Adrenal gland (tissue), 12 donors: ENCODE measurements around the gene YY1. TPM values are rescaled to one million over a fixed set of nuclear protein-coding genes. Genes with fewer than 3 reads are reported as not detected.

Experiments used
- DNase-seq, 7 donors: peaks; one replicate each; pipeline ENCODE4 v3.0.0-alpha.2; 2019 to 2020
- H3K27ac ChIP-seq, 5 donors: fragments of 200-600 bp; sonication (generic) in 4 of 5; 1 replicate in 3 of 5; 2 replicates in 2 of 5; pipeline versions ENCODE4 v1.5.1 to v1.8.0; 2016 to 2020; ENCODE audit warnings: mild to moderate bottlenecking in 1 of 5
- H3K27me3 ChIP-seq: fragments of 200-600 bp; 2 replicates; pipeline ENCODE4 v1.8.0; 2021
- H3K36me3 ChIP-seq, 2 donors: fragments of 200-600 bp; replicated peaks in 1 of 2; 1 replicate in 1 of 2; 2 replicates in 1 of 2; pipeline versions ENCODE4 v1.5.1 to v1.8.0; 2018 to 2022
- H3K4me1 ChIP-seq, 2 donors: fragments of 200-600 bp; replicated peaks in 1 of 2; 1 replicate in 1 of 2; 2 replicates in 1 of 2; pipeline versions ENCODE4 v1.5.1 to v1.8.0; 2018 to 2021
- H3K4me3 ChIP-seq, 4 donors: fragments of 200-600 bp; sonication (generic) in 3 of 4; one replicate each; pipeline ENCODE4 v1.5.1; 2016 to 2018
- H3K9me3 ChIP-seq, 3 donors: fragments of 200-600 bp; sonication (generic) in 1 of 3; replicated peaks in 1 of 3; 1 replicate in 2 of 3; 2 replicates in 1 of 3; pipeline versions ENCODE4 v1.5.1 to v1.8.0; 2016 to 2021
- POLR2A ChIP-seq, 2 donors: fragments of 450-650 bp; IDR thresholded peaks; one replicate each; pipeline ENCODE4 v1.6.1; 2017; ENCODE audit warnings: antibody characterized with exemption in 2 of 2, mild to moderate bottlenecking in 2 of 2, moderate library complexity in 1 of 2
- WGBS, 4 donors: extraction: QIAGEN DNeasy Blood & Tissue Kit in 2 of 4; methylation state at CpG; one replicate each; pipeline versions ENCODE4 v1.1.5 to v1.1.7; 2013 to 2017; 5-methylcytosine and 5-hydroxymethylcytosine counted together
- intact Hi-C, 2 donors: fragments of 100-400 bp; cut with DNase I; formaldehyde crosslinking; loops; one replicate each; pipeline versions ENCODE4 v1.14.1 to v1.15.0; 2022 to 2023
- polyA plus RNA-seq, 3 donors: library from polyadenylated mRNA; stranded (reverse); fragments of 200-250 nt in 2 of 3; fragments of 350-450 nt in 1 of 3; fragmentation: Illumina TruSeq in 1 of 3; extraction: RNeasy Lipid Tissue Mini Kit (QIAGEN cat#74804) in 1 of 3; gene quantifications; one replicate each; pipeline ENCODE4 v1.2.3, GENCODE V29; 2013 to 2014
- total RNA-seq, 9 donors: library from RNA; depleted of rRNA in 4 of 9; stranded (reverse); fragments of >200 nt in 4 of 9; fragments of 120-200 nt in 1 of 9; fragmentation: NEBNext Ultra II Directional in 1 of 9; extraction: Animal tissue kit (Norgen Biotek cat#: 25700) in 1 of 9; gene quantifications; one replicate each; pipeline versions ENCODE4 v1.1.0 to v1.2.4, GENCODE V29; 2013 to 2023
- TF ChIP-seq, protein P1 (sequence below), 6 experiments: fragments of 450-650 bp in 4 of 6; fragments of 200-600 bp in 2 of 6; sonication (generic) in 1 of 6; IDR thresholded peaks; 1 replicate in 5 of 6; 2 replicates in 1 of 6; pipeline versions ENCODE4 v1.5.1 to v1.8.0; 2016 to 2021; ENCODE audit warnings: antibody characterized with exemption in 6 of 6, mild to moderate bottlenecking in 2 of 6, moderate library complexity in 1 of 6
- donor health status: healthy with polysubstance abuse.
- donor health status: Bipolar disorder and iron deficiency.
- donor health status: DM: yes; HTN: yes; CAD: no.
- donor health status: DM: no; HTN: no; CAD: no.
- donor health status: DM: no; HTN: no; CAD: no.
- donor health status: DM: yes; HTN: yes; CAD: no.

YY1 gene
- total and polyA plus RNA-seq, 12 donors: 20.1 to 79.7 (median 52.4) TPM

DNA sequence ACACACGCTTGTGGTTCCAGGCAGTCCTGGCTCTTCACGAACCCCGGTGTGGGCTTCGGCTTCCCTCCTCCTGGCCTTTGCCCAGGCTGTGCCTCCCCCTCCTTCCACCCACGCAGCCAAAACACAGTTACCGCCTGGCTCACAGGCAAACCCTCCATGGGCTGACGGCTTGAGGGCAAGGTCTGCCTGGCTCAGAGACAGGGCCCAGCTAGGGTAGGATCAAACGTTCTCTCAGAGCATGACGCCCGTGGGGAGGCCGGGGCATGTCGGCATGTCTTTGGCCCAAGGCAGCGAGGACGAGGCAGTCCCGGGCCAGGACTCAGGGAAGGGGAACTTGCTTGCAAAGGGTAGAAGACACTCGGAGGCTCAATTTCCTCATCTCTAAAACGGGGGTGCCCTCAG, 86.3 kb downstream of the YY1 start:
- TF ChIP-seq, protein P1, sequence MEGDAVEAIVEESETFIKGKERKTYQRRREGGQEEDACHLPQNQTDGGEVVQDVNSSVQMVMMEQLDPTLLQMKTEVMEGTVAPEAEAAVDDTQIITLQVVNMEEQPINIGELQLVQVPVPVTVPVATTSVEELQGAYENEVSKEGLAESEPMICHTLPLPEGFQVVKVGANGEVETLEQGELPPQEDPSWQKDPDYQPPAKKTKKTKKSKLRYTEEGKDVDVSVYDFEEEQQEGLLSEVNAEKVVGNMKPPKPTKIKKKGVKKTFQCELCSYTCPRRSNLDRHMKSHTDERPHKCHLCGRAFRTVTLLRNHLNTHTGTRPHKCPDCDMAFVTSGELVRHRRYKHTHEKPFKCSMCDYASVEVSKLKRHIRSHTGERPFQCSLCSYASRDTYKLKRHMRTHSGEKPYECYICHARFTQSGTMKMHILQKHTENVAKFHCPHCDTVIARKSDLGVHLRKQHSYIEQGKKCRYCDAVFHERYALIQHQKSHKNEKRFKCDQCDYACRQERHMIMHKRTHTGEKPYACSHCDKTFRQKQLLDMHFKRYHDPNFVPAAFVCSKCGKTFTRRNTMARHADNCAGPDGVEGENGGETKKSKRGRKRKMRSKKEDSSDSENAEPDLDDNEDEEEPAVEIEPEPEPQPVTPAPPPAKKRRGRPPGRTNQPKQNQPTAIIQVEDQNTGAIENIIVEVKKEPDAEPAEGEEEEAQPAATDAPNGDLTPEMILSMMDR (IDR thresholded peaks at IDR 0.05): no peak
- TF ChIP-seq POLR2A (IDR thresholded peaks at IDR 0.05): no peak
- Histone ChIP-seq H3K9me3 (no peaks in the 10 kb centered on the region), H3K4me3 (no peak overlapping the region), H3K27me3 (no peaks in the 10 kb centered on the region), H3K27ac (no peak overlapping the region), H3K4me1 (no peaks in the 10 kb centered on the region), H3K36me3 (no peaks in the 10 kb centered on the region)
- intact Hi-C loops: no loop called here
- 70 to 92% (median 81%) methylated on average over 11 to 17 of the region's 17 CpGs for WGBS, 4 donors
- no peak for DNase-seq

DNA sequence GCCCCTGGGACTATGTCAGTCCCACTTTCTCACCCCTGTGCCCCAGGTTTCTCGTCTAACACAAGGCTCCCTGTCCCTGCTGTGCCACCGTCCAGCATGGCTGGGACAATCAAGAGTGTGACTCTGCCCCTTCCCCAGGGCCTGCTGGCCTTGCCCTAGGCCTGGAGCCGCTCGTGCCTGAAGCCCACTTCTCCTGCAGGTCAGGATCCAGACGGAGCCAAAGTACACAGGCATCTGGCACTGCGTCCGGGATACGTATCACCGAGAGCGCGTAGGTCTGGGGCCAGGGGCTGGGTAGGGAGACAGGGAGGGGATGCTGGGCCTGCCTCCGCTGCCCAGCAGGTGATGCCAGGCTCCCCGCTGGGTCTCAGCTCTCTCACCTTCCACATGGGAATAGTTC, 87.0 kb downstream of the YY1 start:
- DNase-seq: no peak
- H3K27ac ChIP-seq: no peak overlapping the region
- TF ChIP-seq POLR2A (IDR thresholded peaks at IDR 0.05): no peak
- TF ChIP-seq, protein P1 (IDR thresholded peaks at IDR 0.05): no peak
- H3K4me1 ChIP-seq: no peaks in the 10 kb centered on the region
- H3K36me3 ChIP-seq: no peaks in the 10 kb centered on the region
- H3K4me3 ChIP-seq: no peak overlapping the region
- 93 to 94% (median 93%) methylated on average over 4 to 13 of the region's 13 CpGs for WGBS, 4 donors
- no peaks in the 10 kb centered on the region for H3K27me3 ChIP-seq
- intact Hi-C loops: no loop called here
- H3K9me3 ChIP-seq: no peaks in the 10 kb centered on the region

DNA sequence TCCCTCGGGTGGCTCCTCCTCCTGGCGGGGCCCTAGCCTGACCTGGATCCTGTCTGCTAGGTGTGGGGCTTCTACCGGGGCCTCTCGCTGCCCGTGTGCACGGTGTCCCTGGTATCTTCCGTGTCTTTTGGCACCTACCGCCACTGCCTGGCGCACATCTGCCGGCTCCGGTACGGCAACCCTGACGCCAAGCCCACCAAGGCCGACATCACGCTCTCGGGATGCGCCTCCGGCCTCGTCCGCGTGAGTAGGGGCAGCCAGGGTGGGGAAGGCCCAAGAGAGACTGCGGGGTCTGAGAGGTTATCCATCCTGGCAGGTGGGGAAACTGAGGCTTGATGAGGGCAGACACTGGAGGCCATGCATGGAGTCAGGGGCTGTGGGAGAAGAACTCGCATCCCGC, 88.2 kb downstream of the YY1 start:
- WGBS, 4 donors: 90 to 98% (median 94%) methylated on average over 9 to 24 of the region's 24 CpGs
- no peaks in the 10 kb centered on the region for H3K9me3 ChIP-seq
- H3K4me1 ChIP-seq: no peaks in the 10 kb centered on the region
- no peak for DNase-seq
- H3K27ac ChIP-seq: no peak overlapping the region
- H3K4me3 ChIP-seq: no peak overlapping the region
- TF ChIP-seq POLR2A (IDR thresholded peaks at IDR 0.05): no peak
- TF ChIP-seq, protein P1 (IDR thresholded peaks at IDR 0.05): no peak
- H3K36me3 ChIP-seq: no peaks in the 10 kb centered on the region
- intact Hi-C loops: no loop called here
- no peaks in the 10 kb centered on the region for H3K27me3 ChIP-seq

DNA sequence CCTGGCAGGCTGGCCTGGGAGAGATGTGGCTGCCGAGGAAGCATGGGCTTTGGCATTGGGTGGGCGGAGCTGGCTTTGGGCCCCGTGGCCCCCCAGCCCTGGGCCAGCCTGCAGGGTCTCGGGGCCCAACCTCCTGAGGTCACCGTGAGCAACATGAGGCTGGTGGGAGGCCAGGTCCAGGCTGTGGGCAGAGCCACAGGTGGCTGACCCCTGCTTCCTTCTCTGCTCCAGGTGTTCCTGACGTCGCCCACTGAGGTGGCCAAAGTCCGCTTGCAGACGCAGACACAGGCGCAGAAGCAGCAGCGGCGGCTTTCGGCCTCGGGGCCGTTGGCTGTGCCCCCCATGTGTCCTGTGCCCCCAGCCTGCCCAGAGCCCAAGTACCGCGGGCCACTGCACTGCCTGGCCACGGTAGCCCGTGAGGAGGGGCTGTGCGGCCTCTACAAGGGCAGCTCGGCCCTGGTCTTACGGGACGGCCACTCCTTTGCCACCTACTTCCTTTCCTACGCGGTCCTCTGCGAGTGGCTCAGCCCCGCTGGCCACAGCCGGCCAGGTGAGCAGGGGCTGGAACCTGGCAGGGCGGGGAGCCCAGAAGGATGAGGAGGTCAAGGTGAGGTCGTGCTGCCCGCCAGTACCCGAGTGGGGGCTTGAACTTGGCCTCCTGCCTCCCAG, 89.7 kb downstream of the YY1 start:
- Histone ChIP-seq H3K4me3 (no peak overlapping the region), H3K4me1 (no peaks in the 10 kb centered on the region), H3K27me3 (no peaks in the 10 kb centered on the region), H3K9me3 (no peaks in the 10 kb centered on the region), H3K27ac (no peak overlapping the region), H3K36me3 (no peaks in the 10 kb centered on the region)
- intact Hi-C loops: no loop called here
- WGBS, 4 donors: 83 to 88% (median 86%) methylated on average over 16 to 32 of the region's 32 CpGs
- no peak for DNase-seq
- no peak for TF ChIP-seq POLR2A (IDR thresholded peaks at IDR 0.05)
- TF ChIP-seq, protein P1 (IDR thresholded peaks at IDR 0.05): no peak
